Measurements from ENCODE around the gene SLC4A3. TPM values are rescaled to one million over a fixed set of nuclear protein-coding genes. Genes with fewer than 3 reads are reported as not detected.

Gene SLC4A3
- total and polyA plus RNA-seq, 2 donors (not counting 3 experiments of a cell fraction or from before 2014, with no cell fraction given) = 0.29 to 0.35 TPM

DNA sequence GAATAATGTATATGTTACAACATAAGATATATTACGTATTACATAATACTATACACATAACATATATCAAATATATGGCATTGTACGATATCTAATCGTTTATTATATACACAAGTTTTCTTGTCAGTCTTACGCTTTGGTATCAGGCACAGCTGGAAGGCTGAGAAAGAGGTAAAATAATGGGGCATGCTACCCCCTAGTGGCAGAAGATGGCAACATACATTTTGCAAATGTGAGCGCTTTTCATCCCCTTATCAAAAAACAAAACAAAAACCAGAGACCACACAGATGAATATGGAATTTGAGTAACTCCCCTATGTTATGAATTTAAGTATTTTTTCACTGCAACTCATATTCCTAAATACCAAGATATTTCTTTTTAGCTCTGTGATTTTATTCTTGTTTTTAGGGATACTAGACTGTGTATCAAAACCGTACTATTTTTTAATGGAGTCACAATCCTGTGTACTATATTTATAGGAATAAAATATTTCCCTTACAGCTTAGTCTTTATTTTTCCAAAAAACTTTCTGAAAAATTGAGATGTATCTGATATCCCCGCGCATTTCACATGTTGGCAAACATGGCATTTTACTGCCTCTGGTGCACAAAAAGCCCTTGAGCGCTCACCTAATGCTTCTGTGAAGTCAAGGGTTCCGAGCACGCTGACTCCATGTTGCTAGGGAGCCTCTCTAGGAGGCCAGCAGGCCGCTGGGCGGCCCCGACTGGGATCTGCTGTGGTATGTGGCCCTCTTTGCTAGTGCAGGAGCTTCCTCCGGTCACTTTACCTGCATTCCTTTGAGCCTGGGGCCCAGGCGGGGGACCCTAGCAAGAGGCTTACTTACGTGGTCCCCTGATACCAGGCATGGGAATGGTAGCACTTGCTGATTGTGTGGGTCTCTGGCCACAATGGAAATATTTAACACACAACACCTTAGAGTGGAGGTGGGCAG, 62.5 kb downstream of the SLC4A3 start:
- Histone ChIP-seq H3K4me1 (ENCODE audit: control insufficient read depth, extremely low read depth, insufficient read depth, low read length) (no peaks in the 10 kb centered on the region), H3K9me1 (replicated peaks; ENCODE audit: control insufficient read depth, extremely low read depth, insufficient read depth, low read length) (no peaks in the 10 kb centered on the region), H3K27me3 (ENCODE audit: control insufficient read depth in 2 of 2, insufficient read depth in 2 of 2, low read length in 2 of 2) (peaks cover 0 to 2% of the 10 kb centered on the region in 2 experiments), H2AFZ (ENCODE audit: low read depth, low read length) (no peak overlapping the region), H3K36me3 (ENCODE audit: control insufficient read depth in 2 of 2, extremely low read depth in 1 of 2, insufficient read depth in 2 of 2, low read length in 2 of 2) (no peaks in the 10 kb centered on the region), H3K9me3 (replicated peaks; ENCODE audit: control insufficient read depth, insufficient read depth, low read length) (no peaks in the 10 kb centered on the region), H3K79me2 (ENCODE audit: control insufficient read depth, insufficient read depth, low read length) (no peaks in the 10 kb centered on the region), H3K4me2 (ENCODE audit: insufficient read depth, low read length) (no peak overlapping the region), H3K9ac (replicated peaks; ENCODE audit: extremely low read depth, insufficient read depth, low read length) (no peak overlapping the region), H3K27ac (ENCODE audit: insufficient read depth, low read depth, low read length) (no peak overlapping the region), H4K20me1 (replicated peaks; ENCODE audit: control insufficient read depth, extremely low read depth, insufficient read depth, low read length) (no peaks in the 10 kb centered on the region), H3K4me3 (replicated peaks in 1 of 3; ENCODE audit: insufficient read depth in 1 of 3, low read depth in 1 of 3, low read length in 3 of 3) (no peak overlapping the region)
- ChIA-PET CTCF (interaction anchor here (0.7 to 2.7 kb wide), 20 partner anchors 9 to 287 kb away, joined by 3 to 31 read pairs (median 4); partner anchors contain the start of genes CHPF and OBSL1), POLR2A (no interaction called here)
- FAIRE-seq (peak; percentile 83), DNase-seq (ENCODE audit: low read depth, low spot score) (peak; percentile 62)
- dilution Hi-C loops (cut with MboI; ENCODE audit: extremely low pct_ligation_motif_present, low sequenced_read_pairs) (no loop called here), intact Hi-C loops (cut with micrococcal nuclease) (loop anchor here (1.0 kb wide), 2 partner anchors 48 to 149 kb away; no protein-coding TSS in a partner anchor)
- TF ChIP-seq JUN (IDR thresholded peaks at IDR 0.05; ENCODE audit: borderline replicate concordance, insufficient read depth, insufficient read length, low read depth) = no peak
- TF ChIP-seq FOS (IDR thresholded peaks at IDR 0.05; ENCODE audit: borderline replicate concordance, insufficient read depth, low read length) = no peak
- no peak for TF ChIP-seq POLR2A (IDR thresholded peaks at IDR 0.05; ENCODE audit: low read depth, low read length)
- TF ChIP-seq POLR2AphosphoS5 (IDR thresholded peaks at IDR 0.05; ENCODE audit: insufficient read depth, low read depth, low read length) = no peak
- TF ChIP-seq, protein P1, sequence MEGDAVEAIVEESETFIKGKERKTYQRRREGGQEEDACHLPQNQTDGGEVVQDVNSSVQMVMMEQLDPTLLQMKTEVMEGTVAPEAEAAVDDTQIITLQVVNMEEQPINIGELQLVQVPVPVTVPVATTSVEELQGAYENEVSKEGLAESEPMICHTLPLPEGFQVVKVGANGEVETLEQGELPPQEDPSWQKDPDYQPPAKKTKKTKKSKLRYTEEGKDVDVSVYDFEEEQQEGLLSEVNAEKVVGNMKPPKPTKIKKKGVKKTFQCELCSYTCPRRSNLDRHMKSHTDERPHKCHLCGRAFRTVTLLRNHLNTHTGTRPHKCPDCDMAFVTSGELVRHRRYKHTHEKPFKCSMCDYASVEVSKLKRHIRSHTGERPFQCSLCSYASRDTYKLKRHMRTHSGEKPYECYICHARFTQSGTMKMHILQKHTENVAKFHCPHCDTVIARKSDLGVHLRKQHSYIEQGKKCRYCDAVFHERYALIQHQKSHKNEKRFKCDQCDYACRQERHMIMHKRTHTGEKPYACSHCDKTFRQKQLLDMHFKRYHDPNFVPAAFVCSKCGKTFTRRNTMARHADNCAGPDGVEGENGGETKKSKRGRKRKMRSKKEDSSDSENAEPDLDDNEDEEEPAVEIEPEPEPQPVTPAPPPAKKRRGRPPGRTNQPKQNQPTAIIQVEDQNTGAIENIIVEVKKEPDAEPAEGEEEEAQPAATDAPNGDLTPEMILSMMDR (IDR thresholded peaks at IDR 0.05; ENCODE audit: extremely low read depth in 1 of 2, insufficient read depth in 1 of 2, low read depth in 1 of 2, low read length in 2 of 2) = peak; percentile 43 to 68
- TF ChIP-seq GATA2 (IDR thresholded peaks at IDR 0.05; ENCODE audit: insufficient read depth, insufficient read length, low read depth, low read length) = no peak
- no peak for TF ChIP-seq EZH2 (IDR thresholded peaks at IDR 0.05; ENCODE audit: borderline replicate concordance, low read depth, low read length, severe bottlenecking)
- TF ChIP-seq MYC (IDR thresholded peaks at IDR 0.05; ENCODE audit: low read depth, low read length) = no peak
- BruUV-seq (replicated peaks) = no TSS peak
